ENCODE measurements around the gene COL9A2.
A peak's percentile ranks its signal among the peaks of the same experiment; 100 is the strongest.

The COL9A2 gene

DNA sequence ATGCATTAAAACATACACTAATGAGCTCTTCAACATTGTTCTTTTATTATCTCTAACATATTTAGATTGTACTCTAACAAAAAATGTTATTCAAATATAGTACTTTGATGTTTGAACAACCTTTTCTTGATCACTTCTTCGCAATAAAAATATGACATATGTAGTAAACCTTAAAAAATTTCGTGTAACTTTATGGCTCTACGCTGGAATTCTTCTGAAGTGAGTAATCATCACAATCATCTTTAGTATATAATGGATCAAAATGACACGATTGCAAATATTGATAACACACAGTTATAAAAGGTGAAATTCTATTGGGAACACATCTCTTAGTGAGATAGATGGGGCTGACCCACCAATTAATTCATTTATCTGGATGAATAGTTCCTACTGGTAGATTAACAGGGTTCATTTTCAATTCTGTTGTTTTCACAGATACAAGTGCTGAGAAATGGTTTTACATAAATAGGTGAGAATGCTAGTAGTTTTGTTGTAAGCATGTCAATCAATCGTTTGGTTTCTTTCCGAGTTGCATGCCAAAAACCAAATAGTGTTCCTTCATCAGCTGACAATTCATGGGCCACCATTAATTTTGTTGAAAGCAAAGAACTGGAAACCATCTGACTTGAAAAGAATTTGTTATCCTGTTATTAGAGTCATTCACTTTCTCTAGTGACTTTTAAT is 60.5 kb downstream of the COL9A2 start:
- DNase-seq: no peak

DNA sequence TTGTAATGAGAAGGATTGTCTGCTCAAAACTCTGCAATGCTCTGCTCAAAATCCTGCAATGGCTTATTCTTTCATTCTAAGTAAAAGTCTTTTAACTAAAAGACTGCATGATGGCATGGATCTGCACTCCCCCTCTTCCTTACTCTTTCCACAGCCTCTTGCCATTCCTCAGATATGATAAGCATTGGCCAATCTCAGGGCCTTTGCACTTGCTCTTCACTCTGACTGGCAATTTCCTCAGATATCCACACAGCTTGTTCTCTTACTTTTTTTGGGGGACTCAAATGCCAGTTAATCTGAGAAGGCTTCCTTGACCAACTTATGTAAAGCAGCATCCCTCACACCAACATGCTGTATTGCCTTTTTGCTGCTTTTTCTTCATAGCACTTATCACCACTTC is 61.9 kb downstream of the COL9A2 start:
- no peak for DNase-seq

DNA sequence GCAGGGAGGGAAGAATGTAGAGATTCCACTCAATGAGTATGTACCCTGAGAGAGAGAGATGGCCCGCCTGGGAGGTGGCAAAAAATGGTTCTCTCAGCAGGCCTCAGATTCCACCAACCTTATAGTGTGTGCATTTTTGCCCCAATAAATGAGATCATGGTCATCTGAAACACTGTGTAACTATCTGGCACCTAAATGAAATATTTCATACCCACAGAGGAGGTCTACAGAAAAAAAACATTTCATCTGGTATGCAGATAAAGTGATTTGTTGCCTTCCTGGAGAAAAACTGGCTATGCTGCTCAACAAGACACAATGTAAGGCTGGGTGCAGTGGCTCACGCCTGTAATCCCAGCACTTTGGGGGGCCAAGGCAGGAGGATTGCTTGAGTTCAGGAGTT is 64.5 kb downstream of the COL9A2 start:
- DNase-seq: no peak

DNA sequence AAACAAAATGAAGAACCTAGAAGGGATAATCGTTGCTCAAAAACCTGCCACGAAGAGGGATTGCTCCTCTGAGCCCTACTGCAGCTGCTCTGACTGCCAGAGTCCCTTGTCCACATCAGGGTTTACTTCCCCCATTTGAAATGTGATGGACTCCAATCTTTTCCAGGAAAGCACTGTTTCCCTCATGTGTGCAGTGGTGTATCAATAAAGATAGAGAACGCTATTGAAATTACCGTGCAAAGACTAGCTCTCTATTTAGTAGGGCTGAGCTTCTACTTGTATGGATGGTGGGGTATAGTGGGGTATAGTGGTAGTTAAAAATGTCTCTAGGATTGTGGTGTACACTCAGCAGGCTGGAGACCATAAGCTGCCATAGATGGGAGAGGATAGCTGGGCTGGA is 65.6 kb downstream of the COL9A2 start:
- peak in 1 of 2 experiments; percentile 6 for DNase-seq
